SU-DHL-6 (cell line): Measurements from ENCODE around the gene MS4A10.

ENCODE experiments used
- CTCF ChIP-seq: fragments of 200-600 bp; sonication (generic); IDR thresholded peaks from one replicate; pipeline ENCODE4 v1.5.1; 2017; ENCODE audit warnings: antibody characterized with exemption, mild to moderate bottlenecking, low read length, moderate library complexity; ENCODE audit not compliant: insufficient read depth, poor library complexity, severe bottlenecking
- EZH2phosphoT487 ChIP-seq: fragments of 200-600 bp; sonication (generic), shearing (Covaris generic); conservative IDR thresholded peaks from 2 replicates; pipeline ENCODE4 v1.6.1; 2018; ENCODE audit warnings: mild to moderate bottlenecking, antibody characterized with exemption, low read length, moderate library complexity, mixed read lengths

GRCh38 chr11:60814112-60814511 lies 29.0 kb downstream of the MS4A10 start:
- no peak for TF ChIP-seq CTCF
- TF ChIP-seq EZH2phosphoT487 = no peak
